C4-2B (cell line): ENCODE results near the gene USP31.

Experiments
- ZFX ChIP-seq: fragments of 450-650 bp; IDR thresholded peaks from 2 replicates; pipeline ENCODE4 v1.6.1; 2017
- TF ChIP-seq, protein P1 (sequence below): fragments of 450-650 bp; conservative IDR thresholded peaks from 2 replicates; pipeline ENCODE4 v1.5.1; 2017; ENCODE audit warnings: mild to moderate bottlenecking

DNA sequence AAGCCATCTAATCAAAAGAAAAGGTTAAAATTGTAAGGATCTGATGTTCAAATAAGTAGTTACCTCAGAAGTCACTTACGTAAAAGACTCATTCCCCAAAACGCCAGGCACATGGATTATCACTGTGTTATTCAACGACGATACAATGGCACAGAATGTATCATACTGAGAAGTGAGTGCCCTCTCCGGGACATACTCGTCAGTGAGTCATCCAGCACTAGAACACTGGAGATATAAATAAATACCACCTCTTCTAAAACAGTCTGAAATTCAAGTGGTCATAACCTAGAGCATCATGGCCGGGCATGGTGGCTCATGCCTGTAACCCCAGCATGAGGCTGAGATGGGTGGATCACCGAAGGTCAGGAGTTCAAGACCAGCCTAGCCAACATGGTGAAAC is 24.9 kb downstream of the USP31 start:
- TF ChIP-seq, protein P1, sequence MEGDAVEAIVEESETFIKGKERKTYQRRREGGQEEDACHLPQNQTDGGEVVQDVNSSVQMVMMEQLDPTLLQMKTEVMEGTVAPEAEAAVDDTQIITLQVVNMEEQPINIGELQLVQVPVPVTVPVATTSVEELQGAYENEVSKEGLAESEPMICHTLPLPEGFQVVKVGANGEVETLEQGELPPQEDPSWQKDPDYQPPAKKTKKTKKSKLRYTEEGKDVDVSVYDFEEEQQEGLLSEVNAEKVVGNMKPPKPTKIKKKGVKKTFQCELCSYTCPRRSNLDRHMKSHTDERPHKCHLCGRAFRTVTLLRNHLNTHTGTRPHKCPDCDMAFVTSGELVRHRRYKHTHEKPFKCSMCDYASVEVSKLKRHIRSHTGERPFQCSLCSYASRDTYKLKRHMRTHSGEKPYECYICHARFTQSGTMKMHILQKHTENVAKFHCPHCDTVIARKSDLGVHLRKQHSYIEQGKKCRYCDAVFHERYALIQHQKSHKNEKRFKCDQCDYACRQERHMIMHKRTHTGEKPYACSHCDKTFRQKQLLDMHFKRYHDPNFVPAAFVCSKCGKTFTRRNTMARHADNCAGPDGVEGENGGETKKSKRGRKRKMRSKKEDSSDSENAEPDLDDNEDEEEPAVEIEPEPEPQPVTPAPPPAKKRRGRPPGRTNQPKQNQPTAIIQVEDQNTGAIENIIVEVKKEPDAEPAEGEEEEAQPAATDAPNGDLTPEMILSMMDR: no peak
- TF ChIP-seq ZFX: no peak
